Measurements from ENCODE around the gene CHRM5. TPM values are rescaled to one million over a fixed set of nuclear protein-coding genes. Genes with fewer than 3 reads are reported as not detected.
"Not testable (repeated sequence)": the region's sequence is repeated elsewhere in the genome, so short reads cannot be mapped to it uniquely, and the experiment has no call there.

Gene CHRM5
- total and polyA plus RNA-seq, 8 donors: not detected

DNA sequence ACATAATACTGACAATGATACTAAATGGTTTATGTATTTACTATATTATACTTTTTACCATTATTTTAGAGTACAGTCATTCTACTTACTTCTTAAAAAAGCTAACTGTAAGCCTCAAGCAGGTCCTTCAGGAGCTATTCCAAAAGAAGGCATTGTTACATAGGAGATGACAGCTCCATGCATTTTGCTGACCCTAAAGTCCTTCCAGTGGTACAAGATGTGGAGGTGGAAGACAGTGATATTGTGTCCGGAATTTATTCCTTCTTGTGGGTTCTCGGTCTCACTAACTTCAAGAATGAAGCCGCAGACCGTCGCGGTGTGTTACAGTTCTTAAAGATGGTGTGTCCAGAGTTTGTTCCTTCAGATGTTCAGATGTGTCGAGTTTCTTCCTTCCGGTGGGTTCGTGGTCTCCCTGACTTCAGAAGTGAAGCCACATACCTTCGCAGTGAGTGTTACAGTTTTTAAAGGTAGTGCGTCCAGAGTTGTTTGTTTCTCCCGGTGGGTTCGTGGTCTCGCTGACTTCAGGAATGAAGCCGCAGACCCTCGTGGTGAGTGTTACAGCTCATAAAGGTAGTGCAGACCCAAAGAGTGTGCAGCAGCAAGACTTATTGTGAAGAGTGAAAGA lies 49.8 kb downstream of the CHRM5 start:
- Histone ChIP-seq H3K9me3 (no peaks in the 10 kb centered on the region), H3K4me3 (no peak overlapping the region), H3K27ac (no peak overlapping the region), H3K36me3 (no peaks in the 10 kb centered on the region), H3K4me1 (no peaks in the 10 kb centered on the region), H3K27me3 (no peaks in the 10 kb centered on the region)
- DNase-seq (no peak), FAIRE-seq (no peak), ATAC-seq (no peak)
- TF ChIP-seq, protein P1, sequence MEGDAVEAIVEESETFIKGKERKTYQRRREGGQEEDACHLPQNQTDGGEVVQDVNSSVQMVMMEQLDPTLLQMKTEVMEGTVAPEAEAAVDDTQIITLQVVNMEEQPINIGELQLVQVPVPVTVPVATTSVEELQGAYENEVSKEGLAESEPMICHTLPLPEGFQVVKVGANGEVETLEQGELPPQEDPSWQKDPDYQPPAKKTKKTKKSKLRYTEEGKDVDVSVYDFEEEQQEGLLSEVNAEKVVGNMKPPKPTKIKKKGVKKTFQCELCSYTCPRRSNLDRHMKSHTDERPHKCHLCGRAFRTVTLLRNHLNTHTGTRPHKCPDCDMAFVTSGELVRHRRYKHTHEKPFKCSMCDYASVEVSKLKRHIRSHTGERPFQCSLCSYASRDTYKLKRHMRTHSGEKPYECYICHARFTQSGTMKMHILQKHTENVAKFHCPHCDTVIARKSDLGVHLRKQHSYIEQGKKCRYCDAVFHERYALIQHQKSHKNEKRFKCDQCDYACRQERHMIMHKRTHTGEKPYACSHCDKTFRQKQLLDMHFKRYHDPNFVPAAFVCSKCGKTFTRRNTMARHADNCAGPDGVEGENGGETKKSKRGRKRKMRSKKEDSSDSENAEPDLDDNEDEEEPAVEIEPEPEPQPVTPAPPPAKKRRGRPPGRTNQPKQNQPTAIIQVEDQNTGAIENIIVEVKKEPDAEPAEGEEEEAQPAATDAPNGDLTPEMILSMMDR (IDR thresholded peaks at IDR 0.05): no peak
- WGBS, 2 donors: 91 to 92% methylated on average over 16 of the region's 16 CpGs
- intact Hi-C loops (cut with DNase I): no loop called here

DNA sequence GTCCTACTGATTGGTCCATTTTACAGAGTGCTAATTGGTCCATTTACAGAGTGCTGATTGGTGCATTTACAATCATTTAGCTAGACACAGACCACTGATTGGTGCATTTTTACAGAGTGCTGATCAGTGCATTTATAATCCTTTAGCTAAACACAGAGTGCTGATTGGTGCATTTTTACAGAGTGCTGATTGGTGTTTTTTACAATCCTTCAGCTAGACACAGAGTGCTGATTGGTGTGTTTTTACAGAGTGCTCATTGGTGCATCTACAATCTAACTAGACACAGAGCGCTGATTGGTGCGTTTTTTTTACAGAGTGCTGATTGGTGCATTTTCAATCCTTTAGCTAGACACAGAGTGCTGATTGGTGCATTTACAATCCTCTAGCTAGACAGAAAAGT lies 50.4 kb downstream of the CHRM5 start:
- H3K27me3 ChIP-seq; H3K27ac ChIP-seq; H3K4me3 ChIP-seq; intact Hi-C loops (cut with DNase I); ATAC-seq; H3K4me1 ChIP-seq; DNase-seq; FAIRE-seq; H3K36me3 ChIP-seq; H3K9me3 ChIP-seq: not testable (repeated sequence)
- 96 to 100% methylated on average over 2 of the region's 2 CpGs for WGBS, 2 donors

DNA sequence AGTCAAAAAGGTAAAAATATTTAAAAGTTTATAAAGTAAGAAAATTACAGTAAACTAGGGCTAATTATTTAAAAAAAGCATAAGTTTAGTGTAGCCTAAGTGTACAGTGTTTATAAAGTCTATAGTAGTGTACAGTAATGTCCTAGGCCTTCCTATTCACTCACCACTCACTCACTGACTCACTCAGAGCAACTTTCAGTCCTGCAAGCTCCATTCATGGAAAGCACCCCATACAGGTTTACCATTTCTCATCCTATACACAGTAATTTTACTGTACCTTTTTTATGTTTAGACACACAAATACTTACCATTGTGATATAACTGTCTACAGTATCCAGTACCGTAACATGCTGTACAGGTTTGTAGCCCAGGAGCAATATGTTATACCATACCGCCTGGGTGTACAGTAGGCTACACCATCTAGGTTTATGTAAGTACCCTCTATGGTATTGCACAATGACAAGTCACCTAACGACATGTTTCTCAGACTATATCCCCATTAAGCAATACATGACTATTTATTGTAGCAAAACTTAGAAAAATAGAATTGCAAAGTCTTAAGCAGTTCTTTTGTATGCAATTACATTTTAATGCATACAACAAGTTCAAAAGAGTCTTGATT lies 51.2 kb downstream of the CHRM5 start:
- H3K4me3 ChIP-seq: no peak overlapping the region
- H3K4me1 ChIP-seq: peaks cover 0 to 9% (median 5%) of the 10 kb centered on the region in 3 donors
- H3K27ac ChIP-seq: no peak overlapping the region
- no peak for ATAC-seq
- no peaks in the 10 kb centered on the region for H3K27me3 ChIP-seq
- TF ChIP-seq, protein P1 (IDR thresholded peaks at IDR 0.05): no peak
- intact Hi-C loops (cut with DNase I): no loop called here
- H3K9me3 ChIP-seq: no peaks in the 10 kb centered on the region
- no peaks in the 10 kb centered on the region for H3K36me3 ChIP-seq
- WGBS, 2 donors: 89 to 95% methylated on average over 3 of the region's 3 CpGs
- no peak for DNase-seq
- FAIRE-seq: no peak

DNA sequence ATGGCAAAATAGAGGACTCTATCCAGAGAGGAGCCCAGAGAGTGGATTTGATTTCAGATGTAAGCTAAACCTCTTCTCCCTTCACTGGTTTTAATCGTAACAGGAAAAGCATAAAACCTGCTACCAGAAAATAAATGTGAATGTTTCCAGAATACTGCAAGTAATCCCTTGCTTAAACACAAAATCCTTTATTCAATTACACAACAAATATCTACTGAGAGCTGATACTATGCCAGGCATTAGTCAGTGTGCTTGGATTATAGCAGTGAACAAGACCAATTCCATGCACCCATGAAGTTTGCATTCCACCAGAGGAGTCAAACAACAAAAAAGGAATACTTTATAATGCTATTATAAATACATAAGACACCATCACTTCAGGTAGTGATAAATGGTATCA lies 55.6 kb downstream of the CHRM5 start:
- no peak for DNase-seq

DNA sequence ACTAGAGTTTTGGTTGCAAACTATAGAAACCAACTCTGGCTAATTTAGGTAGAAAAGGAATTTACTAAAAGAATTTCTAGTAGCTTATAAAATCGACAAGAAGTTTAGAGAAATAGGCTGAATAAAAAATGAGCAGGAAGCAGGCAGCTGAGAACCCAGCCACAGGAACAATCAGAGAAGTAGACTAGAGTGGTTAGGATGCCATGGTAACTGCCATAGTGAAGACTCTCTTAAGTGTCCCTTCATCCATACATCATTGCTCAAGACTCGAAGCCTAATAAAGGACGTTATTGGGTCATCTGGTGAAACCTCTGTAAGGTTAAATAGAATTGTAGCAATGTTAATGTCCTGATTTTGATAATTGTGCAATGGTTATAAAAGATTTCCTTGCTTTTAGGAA lies 57.0 kb downstream of the CHRM5 start:
- WGBS, 2 donors: 88 to 95% methylated on average over 3 of the region's 3 CpGs
- intact Hi-C loops (cut with DNase I): no loop called here
- peaks cover 0 to 9% (median 5%) of the 10 kb centered on the region in 3 donors for H3K4me1 ChIP-seq
- TF ChIP-seq, protein P1 (IDR thresholded peaks at IDR 0.05): no peak
- ATAC-seq (no peak), FAIRE-seq (no peak), DNase-seq (no peak)
- H3K9me3 ChIP-seq: no peaks in the 10 kb centered on the region
- no peak overlapping the region for H3K4me3 ChIP-seq
- no peak overlapping the region for H3K27ac ChIP-seq
- H3K36me3 ChIP-seq: no peaks in the 10 kb centered on the region
- no peaks in the 10 kb centered on the region for H3K27me3 ChIP-seq

More for the DNA sequence above, 55.6 kb downstream of the CHRM5 start:
- Histone ChIP-seq H3K4me1 (peaks cover 0 to 9% (median 5%) of the 10 kb centered on the region in 3 donors), H3K4me3 (no peak overlapping the region), H3K36me3 (no peaks in the 10 kb centered on the region), H3K27ac (no peak overlapping the region), H3K27me3 (no peaks in the 10 kb centered on the region), H3K9me3 (no peaks in the 10 kb centered on the region)
- 30 to 40% methylated on average over 1 of the region's 1 CpG for WGBS, 2 donors
- FAIRE-seq (no peak), ATAC-seq (no peak)
- intact Hi-C loops (cut with DNase I): no loop called here
- TF ChIP-seq, protein P1 (IDR thresholded peaks at IDR 0.05): no peak

All from pancreas (tissue), 10 donors.